ENCODE results near the gene SSBP1. TPM values are rescaled to one million over a fixed set of nuclear protein-coding genes. Genes with fewer than 3 reads are reported as not detected.
A peak's percentile ranks its signal among the peaks of the same experiment; 100 is the strongest.
"Not testable (repeated sequence)": the region's sequence is repeated elsewhere in the genome, so short reads cannot be mapped to it uniquely, and the experiment has no call there.

The SSBP1 gene
- total RNA-seq, 3 donors from 2014 or later = 93.4 to 114 (median 112) TPM

GRCh38 chr7:141763797-141764196 is 25.6 kb downstream of the SSBP1 start, which contains the start of gene TAS2R3:
TSS of gene TAS2R3 (plus strand) at chr7:141764097. CDS start at chr7:141764159, 62 bp downstream.
- intact Hi-C loops (cut with DNase I; ENCODE audit: low total_unique reads) = no loop called here
- Histone ChIP-seq H3K9me3 (no peaks in the 10 kb centered on the region), H3K4me3 (no peak within 1 kb of the TSS), H3K4me1 (no peaks in the 10 kb centered on the region), H3K27ac (no peak within 1 kb of the TSS), H3K27me3 (no peaks in the 10 kb centered on the region), H3K36me3 (no peaks in the 10 kb centered on the region)
- TF ChIP-seq POLR2AphosphoS5 (IDR thresholded peaks at IDR 0.05) (no peak), POLR2A (IDR thresholded peaks at IDR 0.05) (no peak)
- TF ChIP-seq, protein P1, sequence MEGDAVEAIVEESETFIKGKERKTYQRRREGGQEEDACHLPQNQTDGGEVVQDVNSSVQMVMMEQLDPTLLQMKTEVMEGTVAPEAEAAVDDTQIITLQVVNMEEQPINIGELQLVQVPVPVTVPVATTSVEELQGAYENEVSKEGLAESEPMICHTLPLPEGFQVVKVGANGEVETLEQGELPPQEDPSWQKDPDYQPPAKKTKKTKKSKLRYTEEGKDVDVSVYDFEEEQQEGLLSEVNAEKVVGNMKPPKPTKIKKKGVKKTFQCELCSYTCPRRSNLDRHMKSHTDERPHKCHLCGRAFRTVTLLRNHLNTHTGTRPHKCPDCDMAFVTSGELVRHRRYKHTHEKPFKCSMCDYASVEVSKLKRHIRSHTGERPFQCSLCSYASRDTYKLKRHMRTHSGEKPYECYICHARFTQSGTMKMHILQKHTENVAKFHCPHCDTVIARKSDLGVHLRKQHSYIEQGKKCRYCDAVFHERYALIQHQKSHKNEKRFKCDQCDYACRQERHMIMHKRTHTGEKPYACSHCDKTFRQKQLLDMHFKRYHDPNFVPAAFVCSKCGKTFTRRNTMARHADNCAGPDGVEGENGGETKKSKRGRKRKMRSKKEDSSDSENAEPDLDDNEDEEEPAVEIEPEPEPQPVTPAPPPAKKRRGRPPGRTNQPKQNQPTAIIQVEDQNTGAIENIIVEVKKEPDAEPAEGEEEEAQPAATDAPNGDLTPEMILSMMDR (IDR thresholded peaks at IDR 0.05) = no peak
- no peak for DNase-seq (ENCODE audit: low spot score in 2 of 2)

- H3K4me3 ChIP-seq; intact Hi-C loops (cut with DNase I; ENCODE audit: low total_unique reads); H3K27ac ChIP-seq: not testable (repeated sequence)
These were observed 32.0 kb downstream of the SSBP1 start for GRCh38 chr7:141770083-141770583.

GRCh38 chr7:141776374-141776773 is 38.2 kb downstream of the SSBP1 start, which contains the start of gene TAS2R4:
TSS of gene TAS2R4 (plus strand) at chr7:141776674. CDS start at chr7:141778489, 1,815 bp downstream.
- peaks cover 0 to 5% of the 10 kb centered on the region in 2 donors for H3K9me3 ChIP-seq
- no peaks in the 10 kb centered on the region for H3K4me1 ChIP-seq
- no peak within 1 kb of the TSS for H3K4me3 ChIP-seq
- no peak for DNase-seq (ENCODE audit: low spot score in 2 of 2)
- no peak for TF ChIP-seq POLR2A (IDR thresholded peaks at IDR 0.05)
- H3K27me3 ChIP-seq = no peaks in the 10 kb centered on the region
- H3K36me3 ChIP-seq = peaks cover 4% of the 10 kb centered on the region
- H3K27ac ChIP-seq = no peak within 1 kb of the TSS
- intact Hi-C loops (cut with DNase I; ENCODE audit: low total_unique reads) = no loop called here

More at GRCh38 chr7:141770083-141770583, 32.0 kb downstream of the SSBP1 start:
- H3K4me1 ChIP-seq; H3K27me3 ChIP-seq; DNase-seq (ENCODE audit: low spot score in 2 of 2); H3K9me3 ChIP-seq; H3K36me3 ChIP-seq: not testable (repeated sequence)

DNA sequence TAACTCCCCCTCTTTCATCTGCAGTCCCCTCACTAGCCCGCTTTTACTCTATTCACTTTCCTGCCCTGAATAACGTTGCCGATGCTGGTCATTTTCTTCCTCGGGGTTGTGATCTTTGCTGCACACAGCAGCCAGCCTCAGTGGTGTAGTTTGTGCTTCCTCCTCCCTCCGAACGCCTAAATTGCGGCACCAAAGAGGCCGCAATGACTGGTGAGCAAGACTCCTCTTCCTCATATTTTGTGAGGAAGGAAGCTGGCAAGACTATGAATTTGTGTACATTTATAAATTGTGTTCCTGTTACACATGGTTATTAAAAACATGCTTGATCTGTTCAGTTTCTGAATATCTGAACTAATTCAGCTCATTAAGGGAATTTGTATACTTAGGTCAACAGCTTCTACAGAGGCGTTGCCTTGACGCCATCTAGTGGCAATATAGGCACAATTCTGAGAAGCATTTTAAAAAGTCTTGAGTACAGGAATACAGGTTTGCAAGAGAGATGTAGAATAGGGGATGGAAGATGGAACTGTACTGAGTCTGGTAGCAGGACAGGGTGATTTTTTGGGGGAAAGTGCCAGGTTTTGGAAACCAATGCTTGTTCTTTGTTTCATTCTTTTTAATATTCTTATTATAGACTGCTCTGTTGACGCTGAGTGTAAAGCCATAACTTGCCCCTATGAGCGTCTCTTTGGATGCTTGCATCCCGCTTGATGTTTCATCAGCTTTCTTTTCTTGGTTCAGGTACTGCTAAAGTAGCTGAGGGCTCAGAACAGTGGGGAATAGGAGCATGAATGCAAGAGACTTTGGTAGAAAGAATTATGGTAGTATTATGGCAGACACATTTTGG is 47.8 kb downstream of the SSBP1 start:
- no peaks in the 10 kb centered on the region for H3K27me3 ChIP-seq
- intact Hi-C loops (cut with DNase I; ENCODE audit: low total_unique reads) = no loop called here
- TF ChIP-seq POLR2AphosphoS5 (IDR thresholded peaks at IDR 0.05) (no peak), POLR2A (IDR thresholded peaks at IDR 0.05) (no peak)
- TF ChIP-seq, protein P1 (IDR thresholded peaks at IDR 0.05) = peak in 2 of 3 donors; percentile 35 to 48

GRCh38 chr7:141788296-141788695 is 50.1 kb downstream of the SSBP1 start:
- intact Hi-C loops (cut with DNase I; ENCODE audit: low total_unique reads) = no loop called here
- Histone ChIP-seq H3K36me3 (no peaks in the 10 kb centered on the region), H3K9me3 (no peaks in the 10 kb centered on the region), H3K4me1 (no peaks in the 10 kb centered on the region), H3K27ac (no peak overlapping the region), H3K27me3 (no peaks in the 10 kb centered on the region), H3K4me3 (no peak overlapping the region)
- TF ChIP-seq POLR2AphosphoS5 (IDR thresholded peaks at IDR 0.05) = no peak
- TF ChIP-seq, protein P1 (IDR thresholded peaks at IDR 0.05) = no peak
- no peak for TF ChIP-seq POLR2A (IDR thresholded peaks at IDR 0.05)
- no peak for DNase-seq (ENCODE audit: low spot score in 2 of 2)

More for the DNA sequence above, 47.8 kb downstream of the SSBP1 start:
- no peaks in the 10 kb centered on the region for H3K36me3 ChIP-seq
- H3K4me1 ChIP-seq = no peaks in the 10 kb centered on the region
- DNase-seq (ENCODE audit: low spot score in 2 of 2) = no peak
- H3K9me3 ChIP-seq = no peaks in the 10 kb centered on the region
- H3K4me3 ChIP-seq = no peak overlapping the region
- no peak overlapping the region for H3K27ac ChIP-seq

GRCh38 chr7:141789917-141790316 is 51.8 kb downstream of the SSBP1 start, which contains the start of gene TAS2R5:
TSS of gene TAS2R5 (plus strand) at chr7:141790217. CDS start at chr7:141790362, 145 bp downstream.
- DNase-seq (ENCODE audit: low spot score in 2 of 2) = no peak
- H3K4me1 ChIP-seq = no peaks in the 10 kb centered on the region
- no peaks in the 10 kb centered on the region for H3K36me3 ChIP-seq
- H3K27ac ChIP-seq = no peak within 1 kb of the TSS
- no peaks in the 10 kb centered on the region for H3K27me3 ChIP-seq
- TF ChIP-seq POLR2AphosphoS5 (IDR thresholded peaks at IDR 0.05) = no peak
- TF ChIP-seq POLR2A (IDR thresholded peaks at IDR 0.05) = no peak
- TF ChIP-seq, protein P1 (IDR thresholded peaks at IDR 0.05) = no peak
- no peaks in the 10 kb centered on the region for H3K9me3 ChIP-seq
- H3K4me3 ChIP-seq = no peak within 1 kb of the TSS
- intact Hi-C loops (cut with DNase I; ENCODE audit: low total_unique reads) = no loop called here
